ENCODE measurements around the gene RPN2.

Gene RPN2

GRCh38 chr20:37188787-37189186 lies 9.7 kb downstream of the RPN2 start:
- DNase-seq = no peak

- no peak for DNase-seq
Observed at GRCh38 chr20:37189416-37190016, 10.4 kb downstream of the RPN2 start.

- DNase-seq = no peak
Observed at GRCh38 chr20:37190354-37191112, 11.4 kb downstream of the RPN2 start.

- peak; percentile 59 to 68 for DNase-seq
Observed at GRCh38 chr20:37192137-37192854, 13.2 kb downstream of the RPN2 start.

GRCh38 chr20:37193226-37193625 lies 14.1 kb downstream of the RPN2 start:
- no peak for DNase-seq

GRCh38 chr20:37193821-37194220 lies 14.7 kb downstream of the RPN2 start:
- no peak for DNase-seq

GRCh38 chr20:37194621-37195417 lies 15.7 kb downstream of the RPN2 start:
- no peak for DNase-seq

- no peak for DNase-seq
Observed at GRCh38 chr20:37198932-37199660, 20.0 kb downstream of the RPN2 start.

GRCh38 chr20:37200376-37200775 lies 21.2 kb downstream of the RPN2 start:
- no peak for DNase-seq

GRCh38 chr20:37200926-37201826 lies 22.0 kb downstream of the RPN2 start:
- DNase-seq = no peak

GRCh38 chr20:37201827-37202162 lies 22.7 kb downstream of the RPN2 start:
- DNase-seq = no peak

- no peak for DNase-seq
Observed at GRCh38 chr20:37202267-37202943, 23.3 kb downstream of the RPN2 start.

- DNase-seq = no peak
Observed at GRCh38 chr20:37204056-37204455, 24.9 kb downstream of the RPN2 start.

GRCh38 chr20:37205130-37205529 lies 26.0 kb downstream of the RPN2 start:
- no peak for DNase-seq

- no peak for DNase-seq
Observed at GRCh38 chr20:37205794-37206193, 26.7 kb downstream of the RPN2 start.

GRCh38 chr20:37207171-37207570 lies 28.0 kb downstream of the RPN2 start:
- DNase-seq = no peak

- no peak for DNase-seq
Observed at GRCh38 chr20:37209193-37209592, 30.1 kb downstream of the RPN2 start.

- no peak for DNase-seq
Observed at GRCh38 chr20:37209661-37210314, 30.7 kb downstream of the RPN2 start.

GRCh38 chr20:37218441-37218840 lies 39.3 kb downstream of the RPN2 start:
- no peak for DNase-seq

- DNase-seq = no peak
Observed at GRCh38 chr20:37218976-37219375, 39.8 kb downstream of the RPN2 start.

Measured in stimulated activated CD4-positive, alpha-beta T cell treated with anti-CD3 and anti-CD28 coated beads, Interleukin-2, amount 100 ng/mL, for 48 hours (primary cell).